WERI-Rb-1 (cell line): ENCODE data around the gene CFAP251.
A peak's percentile ranks its signal among the peaks of the same experiment; 100 is the strongest.
"Not testable (repeated sequence)": the region's sequence is repeated elsewhere in the genome, so short reads cannot be mapped to it uniquely, and the experiment has no call there.

Experiments
- DNase-seq: peaks from one replicate; pipeline ENCODE4 v3.0.0-alpha.2; 2020
- H3K27ac ChIP-seq: fragments of 250-450 bp; sonication (Bioruptor Pico); 2 replicates; pipeline ENCODE4 v1.5.1; 2020; ENCODE audit warnings: mild to moderate bottlenecking, moderate library complexity
- H3K27me3 ChIP-seq: fragments of 250-450 bp; sonication (Bioruptor Pico); 2 replicates; pipeline ENCODE4 v1.5.1; 2021; ENCODE audit warnings: mild to moderate bottlenecking, low read depth, moderate library complexity; ENCODE audit not compliant: insufficient read depth, severe bottlenecking
- H3K36me3 ChIP-seq: fragments of 250-450 bp; sonication (Bioruptor Pico); 2 replicates; pipeline ENCODE4 v1.5.1; 2020; ENCODE audit warnings: mild to moderate bottlenecking, moderate library complexity
- H3K4me3 ChIP-seq: 2 replicates; pipeline ENCODE4 v1.5.1; 2011; ENCODE audit warnings: low read depth, mild to moderate bottlenecking, control low read depth, low read length
- H3K9me3 ChIP-seq: fragments of 250-450 bp; sonication (Bioruptor Pico); 2 replicates; pipeline ENCODE4 v1.5.1; 2021; ENCODE audit warnings: mild to moderate bottlenecking, moderate library complexity; ENCODE audit not compliant: severe bottlenecking
- TF ChIP-seq, protein P1 (sequence below): IDR thresholded peaks from 2 replicates; pipeline ENCODE4 v1.5.1; 2011; ENCODE audit warnings: low read depth, mild to moderate bottlenecking, control low read depth, inconsistent platforms, low read length

CFAP251 gene

DNA sequence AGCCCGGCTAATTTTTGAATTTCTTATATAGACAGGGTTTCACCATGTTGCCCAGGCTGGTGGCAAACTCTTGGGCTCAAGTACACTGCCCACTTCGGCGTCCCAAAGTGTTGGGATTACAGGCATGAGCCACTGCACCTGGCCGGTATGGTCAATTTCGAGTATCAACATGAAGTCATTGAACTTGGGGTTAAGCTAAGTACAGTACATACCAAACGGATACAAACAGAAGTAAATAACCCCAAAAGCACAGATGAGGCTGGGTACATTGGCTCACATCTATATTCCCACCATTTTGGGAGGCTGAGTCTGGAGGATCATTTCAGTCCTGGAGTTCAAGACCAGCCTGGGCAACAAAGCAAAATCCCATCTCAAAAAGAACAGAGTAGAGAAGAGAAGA is 42.8 kb upstream of the CFAP251 start:
- TF ChIP-seq, protein P1, sequence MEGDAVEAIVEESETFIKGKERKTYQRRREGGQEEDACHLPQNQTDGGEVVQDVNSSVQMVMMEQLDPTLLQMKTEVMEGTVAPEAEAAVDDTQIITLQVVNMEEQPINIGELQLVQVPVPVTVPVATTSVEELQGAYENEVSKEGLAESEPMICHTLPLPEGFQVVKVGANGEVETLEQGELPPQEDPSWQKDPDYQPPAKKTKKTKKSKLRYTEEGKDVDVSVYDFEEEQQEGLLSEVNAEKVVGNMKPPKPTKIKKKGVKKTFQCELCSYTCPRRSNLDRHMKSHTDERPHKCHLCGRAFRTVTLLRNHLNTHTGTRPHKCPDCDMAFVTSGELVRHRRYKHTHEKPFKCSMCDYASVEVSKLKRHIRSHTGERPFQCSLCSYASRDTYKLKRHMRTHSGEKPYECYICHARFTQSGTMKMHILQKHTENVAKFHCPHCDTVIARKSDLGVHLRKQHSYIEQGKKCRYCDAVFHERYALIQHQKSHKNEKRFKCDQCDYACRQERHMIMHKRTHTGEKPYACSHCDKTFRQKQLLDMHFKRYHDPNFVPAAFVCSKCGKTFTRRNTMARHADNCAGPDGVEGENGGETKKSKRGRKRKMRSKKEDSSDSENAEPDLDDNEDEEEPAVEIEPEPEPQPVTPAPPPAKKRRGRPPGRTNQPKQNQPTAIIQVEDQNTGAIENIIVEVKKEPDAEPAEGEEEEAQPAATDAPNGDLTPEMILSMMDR, result no peak
- Histone ChIP-seq H3K36me3 (no peaks in the 10 kb centered on the region), H3K4me3 (no peak overlapping the region), H3K9me3 (no peaks in the 10 kb centered on the region), H3K27ac (no peak overlapping the region), H3K27me3 (no peaks in the 10 kb centered on the region)
- no peak for DNase-seq

DNA sequence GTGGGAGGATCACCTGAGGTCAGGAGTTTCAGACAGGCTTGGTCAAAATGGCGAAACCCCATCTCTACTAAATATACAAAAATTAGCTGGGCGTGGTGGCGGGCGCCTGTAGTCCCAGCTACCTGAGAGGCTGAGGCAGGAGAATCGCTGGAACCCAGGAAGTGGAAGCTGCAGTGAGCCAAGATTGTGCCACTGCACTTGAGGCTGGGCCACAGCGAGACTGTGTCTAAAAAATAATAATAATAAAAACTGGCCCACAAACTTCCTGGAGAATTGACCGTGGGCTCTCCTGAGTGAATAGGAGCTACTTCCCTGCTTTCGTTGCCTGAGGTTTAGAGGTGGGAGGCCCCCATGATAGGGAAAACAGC is 42.3 kb upstream of the CFAP251 start:
- not testable (repeated sequence) for H3K4me3 ChIP-seq, H3K27me3 ChIP-seq, H3K27ac ChIP-seq, DNase-seq, H3K36me3 ChIP-seq, H3K9me3 ChIP-seq

DNA sequence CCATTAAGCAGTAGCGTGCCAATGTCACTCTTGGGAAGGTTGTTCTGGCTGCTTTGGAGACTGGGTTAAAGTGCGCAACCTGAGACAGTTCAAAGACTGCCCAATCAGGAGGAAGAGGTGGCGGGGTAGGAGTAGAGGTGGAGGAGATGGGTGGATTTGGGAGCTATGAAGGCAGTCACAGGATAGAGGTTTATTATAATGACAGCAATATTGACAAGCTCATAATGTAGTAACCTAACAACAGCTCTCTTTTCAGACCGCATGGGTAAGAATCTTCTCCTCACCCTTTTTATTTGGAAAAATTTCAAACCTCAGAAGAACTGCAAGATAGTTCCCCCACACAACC is 35.1 kb upstream of the CFAP251 start:
- Histone ChIP-seq H3K27me3 (no peaks in the 10 kb centered on the region), H3K36me3 (no peaks in the 10 kb centered on the region), H3K9me3 (no peaks in the 10 kb centered on the region), H3K27ac (no peak overlapping the region), H3K4me3 (no peak overlapping the region)
- DNase-seq, result no peak
- TF ChIP-seq, protein P1, result no peak

DNA sequence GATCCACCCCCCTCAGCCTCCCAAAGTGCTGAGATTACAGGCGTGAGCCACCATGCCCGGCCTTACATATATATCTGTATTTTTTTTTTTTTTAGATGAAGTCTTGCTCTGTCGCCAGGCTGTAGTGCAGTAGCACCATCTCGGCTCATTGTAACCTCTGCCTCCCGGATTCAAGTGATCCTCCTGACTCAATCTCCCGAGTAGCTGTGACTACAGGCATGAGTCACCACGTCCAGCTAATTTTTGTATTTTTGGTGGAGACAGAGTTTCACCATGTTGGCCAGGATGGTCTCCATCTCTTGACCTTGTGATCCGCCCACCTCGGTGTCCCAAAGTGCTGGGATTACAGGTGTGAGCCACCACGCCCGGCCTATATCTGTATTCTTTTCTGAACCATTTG is 33.3 kb upstream of the CFAP251 start:
- H3K27me3 ChIP-seq, DNase-seq, H3K4me3 ChIP-seq, H3K36me3 ChIP-seq, H3K27ac ChIP-seq, H3K9me3 ChIP-seq: not testable (repeated sequence)

DNA sequence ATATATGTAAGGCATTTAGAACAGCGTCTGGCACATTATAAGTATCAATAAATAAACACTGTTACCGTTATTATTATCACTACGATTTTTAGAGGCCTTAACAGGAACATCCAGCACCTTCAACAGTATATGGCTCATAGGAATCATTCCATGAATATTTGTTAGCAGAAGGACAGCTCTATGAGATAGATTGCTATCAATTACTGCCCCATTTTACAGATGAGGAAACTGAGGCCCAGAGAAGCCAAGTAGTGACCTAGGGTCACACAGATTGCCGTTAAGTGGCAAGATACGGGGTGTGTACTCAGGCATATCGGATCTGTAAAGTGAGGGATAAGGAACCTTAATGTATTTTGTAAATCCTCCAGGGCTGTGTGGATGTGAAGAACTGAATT is 30.3 kb upstream of the CFAP251 start:
- no peak for DNase-seq
- H3K9me3 ChIP-seq, result no peaks in the 10 kb centered on the region
- peaks cover 4% of the 10 kb centered on the region for H3K36me3 ChIP-seq
- no peaks in the 10 kb centered on the region for H3K27me3 ChIP-seq
- TF ChIP-seq, protein P1, result no peak
- peak overlapping the region; percentile 76 for H3K4me3 ChIP-seq
- H3K27ac ChIP-seq, result no peak overlapping the region

DNA sequence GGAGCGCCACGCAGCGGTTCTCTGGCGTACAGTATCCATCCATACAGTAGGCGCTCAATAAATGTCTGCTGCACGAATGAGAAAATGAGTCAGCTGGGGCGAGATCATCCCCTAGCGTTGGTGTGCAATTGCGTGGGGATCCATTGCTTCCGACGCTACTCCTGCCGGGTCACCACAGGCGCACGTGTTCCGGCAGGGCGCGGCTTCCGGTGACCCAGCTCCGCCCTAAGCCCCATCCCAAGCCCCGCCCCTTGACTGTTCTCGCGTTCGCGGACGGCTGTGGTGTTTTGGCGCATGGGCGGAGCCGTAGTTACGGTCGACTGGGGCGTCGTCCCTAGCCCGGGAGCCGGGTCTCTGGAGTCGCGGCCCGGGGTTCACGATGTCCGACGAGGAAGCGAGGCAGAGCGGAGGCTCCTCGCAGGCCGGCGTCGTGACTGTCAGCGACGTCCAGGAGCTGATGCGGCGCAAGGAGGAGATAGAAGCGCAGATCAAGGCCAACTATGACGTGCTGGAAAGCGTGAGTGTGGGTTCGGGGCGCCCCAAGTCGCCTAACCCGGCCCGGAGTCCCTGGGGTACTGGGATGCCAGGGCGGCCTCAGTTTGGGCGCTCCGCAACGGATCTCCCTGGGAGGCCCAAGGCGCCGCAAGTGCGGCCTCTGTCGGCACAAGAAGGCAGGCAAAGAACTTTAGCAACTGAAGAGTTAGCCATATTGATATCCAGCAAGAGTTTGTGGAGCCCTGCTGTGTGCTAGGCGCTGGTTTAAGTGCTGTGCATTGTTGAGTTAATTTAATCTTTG is 29.7 kb upstream of the CFAP251 start, which contains the start of gene PSMD9:
PSMD9 (plus strand) TSS at position 313 of the 796 bp plus-strand sequence; CDS start at position 380, 67 bp downstream.
- Histone ChIP-seq H3K27ac (peak within 1 kb of the TSS; percentile 78), H3K9me3 (no peaks in the 10 kb centered on the region), H3K4me3 (peak within 1 kb of the TSS; percentile 76), H3K27me3 (no peaks in the 10 kb centered on the region), H3K36me3 (peaks cover 4% of the 10 kb centered on the region)
- DNase-seq, result peak; percentile 97
- TF ChIP-seq, protein P1, result peak; percentile 82

DNA sequence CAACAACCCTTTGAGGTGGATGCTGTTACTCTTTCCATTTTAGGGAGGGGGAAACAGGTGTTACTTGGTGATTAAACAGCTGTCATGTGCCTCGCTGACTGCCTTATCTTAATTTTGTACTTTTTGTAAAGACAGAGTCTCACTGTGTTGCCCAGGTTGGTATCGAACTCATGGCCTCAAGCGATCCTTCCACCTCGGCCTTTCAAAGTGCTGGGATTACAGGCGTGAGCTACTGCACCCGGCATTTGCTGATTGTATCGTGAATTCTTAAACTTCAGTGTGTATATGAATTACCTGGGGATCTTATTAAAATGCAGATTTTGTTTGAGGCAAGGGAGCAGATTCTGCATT is 29.1 kb upstream of the CFAP251 start:
- Histone ChIP-seq H3K4me3 (peak overlapping the region; percentile 76), H3K36me3 (peaks cover 4% of the 10 kb centered on the region), H3K27me3 (no peaks in the 10 kb centered on the region), H3K9me3 (no peaks in the 10 kb centered on the region), H3K27ac (peak overlapping the region; percentile 78)
- DNase-seq, result no peak
- TF ChIP-seq, protein P1, result no peak

DNA sequence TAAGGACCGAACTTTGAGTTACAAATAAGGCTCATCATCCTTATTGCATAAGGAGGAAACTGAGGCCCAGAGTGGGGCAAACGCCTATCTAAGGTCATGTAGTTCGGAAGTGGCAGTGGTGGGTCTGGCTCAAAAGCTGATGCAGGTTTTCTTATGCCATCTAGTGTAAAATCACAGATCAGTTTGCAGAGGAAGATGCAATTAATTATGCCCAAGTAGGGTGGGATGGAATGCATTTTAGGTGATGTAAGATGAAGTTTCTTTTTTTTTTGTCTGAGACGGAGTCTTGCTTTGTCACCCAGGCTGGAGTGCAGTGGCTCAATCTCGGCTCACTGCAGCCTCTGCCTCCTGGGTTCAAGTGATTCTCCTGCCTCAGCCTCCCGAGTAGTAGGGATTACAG is 28.7 kb upstream of the CFAP251 start:
- not testable (repeated sequence) for H3K36me3 ChIP-seq, H3K27ac ChIP-seq, H3K9me3 ChIP-seq, DNase-seq, H3K27me3 ChIP-seq
- peak overlapping the region; percentile 76; the same call in 1 of the 2 replicates for H3K4me3 ChIP-seq
